ENCODE measurements around the gene SH3BP2. TPM values are rescaled to one million over a fixed set of nuclear protein-coding genes. Genes with fewer than 3 reads are reported as not detected.

Gene SH3BP2
- total RNA-seq, 1 experiment from 2014 or later, result 52.8 TPM

DNA sequence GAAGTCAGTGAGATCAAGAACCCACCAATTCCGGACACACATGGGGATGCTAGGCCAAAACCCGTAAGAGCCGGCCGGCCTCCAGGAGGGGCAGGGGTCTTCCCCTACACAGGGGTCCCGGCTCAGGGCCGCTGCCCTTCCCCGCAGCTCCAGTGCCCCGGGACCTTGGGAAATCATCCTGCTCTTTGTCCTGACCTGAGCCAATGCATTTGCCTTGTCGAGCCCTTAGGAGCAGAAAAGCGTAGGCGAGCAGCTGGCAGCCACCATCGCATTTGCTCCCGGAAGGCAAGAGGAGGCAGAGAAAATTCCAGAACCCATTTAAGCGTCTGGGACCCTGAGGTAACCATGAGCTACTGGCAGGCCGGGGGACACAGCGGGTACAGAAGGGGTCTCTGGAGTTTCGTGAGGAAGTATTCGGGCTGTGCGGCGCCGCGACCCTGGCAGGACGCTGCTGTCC is 29.3 kb upstream of the SH3BP2 start (continued):
- TF ChIP-seq, protein P1, sequence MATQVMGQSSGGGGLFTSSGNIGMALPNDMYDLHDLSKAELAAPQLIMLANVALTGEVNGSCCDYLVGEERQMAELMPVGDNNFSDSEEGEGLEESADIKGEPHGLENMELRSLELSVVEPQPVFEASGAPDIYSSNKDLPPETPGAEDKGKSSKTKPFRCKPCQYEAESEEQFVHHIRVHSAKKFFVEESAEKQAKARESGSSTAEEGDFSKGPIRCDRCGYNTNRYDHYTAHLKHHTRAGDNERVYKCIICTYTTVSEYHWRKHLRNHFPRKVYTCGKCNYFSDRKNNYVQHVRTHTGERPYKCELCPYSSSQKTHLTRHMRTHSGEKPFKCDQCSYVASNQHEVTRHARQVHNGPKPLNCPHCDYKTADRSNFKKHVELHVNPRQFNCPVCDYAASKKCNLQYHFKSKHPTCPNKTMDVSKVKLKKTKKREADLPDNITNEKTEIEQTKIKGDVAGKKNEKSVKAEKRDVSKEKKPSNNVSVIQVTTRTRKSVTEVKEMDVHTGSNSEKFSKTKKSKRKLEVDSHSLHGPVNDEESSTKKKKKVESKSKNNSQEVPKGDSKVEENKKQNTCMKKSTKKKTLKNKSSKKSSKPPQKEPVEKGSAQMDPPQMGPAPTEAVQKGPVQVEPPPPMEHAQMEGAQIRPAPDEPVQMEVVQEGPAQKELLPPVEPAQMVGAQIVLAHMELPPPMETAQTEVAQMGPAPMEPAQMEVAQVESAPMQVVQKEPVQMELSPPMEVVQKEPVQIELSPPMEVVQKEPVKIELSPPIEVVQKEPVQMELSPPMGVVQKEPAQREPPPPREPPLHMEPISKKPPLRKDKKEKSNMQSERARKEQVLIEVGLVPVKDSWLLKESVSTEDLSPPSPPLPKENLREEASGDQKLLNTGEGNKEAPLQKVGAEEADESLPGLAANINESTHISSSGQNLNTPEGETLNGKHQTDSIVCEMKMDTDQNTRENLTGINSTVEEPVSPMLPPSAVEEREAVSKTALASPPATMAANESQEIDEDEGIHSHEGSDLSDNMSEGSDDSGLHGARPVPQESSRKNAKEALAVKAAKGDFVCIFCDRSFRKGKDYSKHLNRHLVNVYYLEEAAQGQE (IDR thresholded peaks at IDR 0.05; ENCODE audit: low read depth), result no peak
- TF ChIP-seq EGR1 (IDR thresholded peaks at IDR 0.05; ENCODE audit: low read depth) (no peak), ELF1 (IDR thresholded peaks at IDR 0.05; ENCODE audit: borderline replicate concordance, low read depth) (no peak), POLR2A (IDR thresholded peaks at IDR 0.05; ENCODE audit: borderline replicate concordance, extremely low read depth, insufficient read depth, insufficient read length) (no peak), FOSL1 (IDR thresholded peaks at IDR 0.05; ENCODE audit: low read depth) (no peak), SRF (IDR thresholded peaks at IDR 0.05; ENCODE audit: low read depth) (no peak), TCF7L2 (IDR thresholded peaks at IDR 0.05; ENCODE audit: borderline replicate concordance, extremely low read depth, insufficient read depth, insufficient read length) (no peak), EZH2 (IDR thresholded peaks at IDR 0.05) (no peak), YY1 (IDR thresholded peaks at IDR 0.05; ENCODE audit: extremely low read depth, insufficient replicate concordance, low read depth, low read length) (no peak)

DNA sequence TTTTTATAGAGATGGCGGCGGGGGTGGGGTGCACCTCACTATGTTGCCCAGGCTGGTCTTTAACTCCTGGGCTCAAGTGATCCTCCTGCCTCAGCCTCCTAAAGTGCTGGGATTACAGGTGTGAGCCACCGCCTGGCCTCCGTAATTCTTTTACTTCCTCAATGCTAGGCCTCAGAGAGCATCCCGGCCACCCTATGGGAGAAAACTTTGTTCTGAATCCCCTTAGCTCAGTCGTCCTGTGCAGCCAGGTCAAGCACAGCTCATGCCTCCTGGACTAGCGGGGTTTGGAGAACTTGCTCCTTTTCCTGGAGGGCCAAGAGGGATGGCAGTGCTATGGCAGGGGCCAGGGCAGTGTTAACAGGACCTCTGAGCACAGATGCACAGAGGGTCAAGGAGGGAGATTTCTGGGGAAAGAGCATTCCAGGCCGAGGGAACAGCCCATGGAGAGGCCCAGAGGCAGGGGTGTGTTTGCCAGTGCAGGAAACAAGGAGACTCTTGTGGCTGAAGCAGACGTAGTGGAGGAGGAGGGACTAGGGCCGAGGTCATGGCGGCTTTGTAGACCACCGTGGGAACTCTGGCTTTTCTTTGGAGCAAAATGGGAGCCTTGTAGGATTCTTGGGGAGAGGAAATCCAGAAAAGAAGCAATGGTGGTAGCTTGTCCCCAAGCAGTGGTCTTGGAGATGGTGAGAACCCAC is 26.9 kb upstream of the SH3BP2 start:
- no peaks in the 10 kb centered on the region for H3K27me3 ChIP-seq (ENCODE audit: insufficient read depth, low read length)
- no peak overlapping the region for H2AFZ ChIP-seq (ENCODE audit: low read depth, low read length, poor library complexity, severe bottlenecking)
- no peaks in the 10 kb centered on the region for H3K36me3 ChIP-seq (ENCODE audit: control insufficient read depth in 1 of 2, insufficient read depth in 2 of 2, low read length in 2 of 2)
- H3K9ac ChIP-seq (ENCODE audit: low read length), result no peak overlapping the region
- no peaks in the 10 kb centered on the region for H4K20me1 ChIP-seq (ENCODE audit: insufficient read depth)
- DNase-seq (ENCODE audit: low read depth, low spot score) (no peak), ATAC-seq (no peak)
- no peak overlapping the region for H3K27ac ChIP-seq (ENCODE audit: low read depth, low read length)
- BruUV-seq (replicated peaks), result no TSS peak
- H3K4me3 ChIP-seq (replicated peaks in 1 of 2; ENCODE audit: low read depth in 1 of 2, low read length in 2 of 2), result no peak overlapping the region
- H3K4me2 ChIP-seq (ENCODE audit: low read length), result no peak overlapping the region
- no peaks in the 10 kb centered on the region for H3K9me2 ChIP-seq (ENCODE audit: insufficient read depth)
- no peaks in the 10 kb centered on the region for H3K79me2 ChIP-seq (ENCODE audit: insufficient read depth, low read length)
- ChIA-PET CTCF (no interaction called here), RAD21 (ENCODE audit: low non-redundant PET in 1 of 2, low total read pairs in 2 of 2, uncharacterized antibody in 2 of 2, unreplicated experiment in 2 of 2) (no interaction called here), POLR2A (no interaction called here)
- intact Hi-C loops (cut with micrococcal nuclease), result loop anchor here (2.0 kb wide), 2 partner anchors 169 to 271 kb away; no protein-coding TSS in a partner anchor
- H3K9me3 ChIP-seq (ENCODE audit: control insufficient read depth in 1 of 2, insufficient read depth in 1 of 2, low read depth in 1 of 2, low read length in 2 of 2), result no peaks in the 10 kb centered on the region
- TF ChIP-seq EZH2phosphoT487 (IDR thresholded peaks at IDR 0.05; ENCODE audit: borderline replicate concordance), result no peak
- no peak for TF ChIP-seq SP1 (IDR thresholded peaks at IDR 0.05; ENCODE audit: low read depth)
- no peak for TF ChIP-seq RAD21 (IDR thresholded peaks at IDR 0.05; ENCODE audit: low read depth)
- TF ChIP-seq POLR2A (IDR thresholded peaks at IDR 0.05; ENCODE audit: borderline replicate concordance, extremely low read depth, insufficient read depth, insufficient read length), result no peak
- no peak for TF ChIP-seq JUND (IDR thresholded peaks at IDR 0.05)
- TF ChIP-seq EZH2 (IDR thresholded peaks at IDR 0.05), result no peak
- TF ChIP-seq, protein P2, sequence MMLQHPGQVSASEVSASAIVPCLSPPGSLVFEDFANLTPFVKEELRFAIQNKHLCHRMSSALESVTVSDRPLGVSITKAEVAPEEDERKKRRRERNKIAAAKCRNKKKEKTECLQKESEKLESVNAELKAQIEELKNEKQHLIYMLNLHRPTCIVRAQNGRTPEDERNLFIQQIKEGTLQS (IDR thresholded peaks at IDR 0.05), result no peak
- no peak for TF ChIP-seq SIN3A (IDR thresholded peaks at IDR 0.05; ENCODE audit: low read depth)
- no peak for TF ChIP-seq TCF7L2 (IDR thresholded peaks at IDR 0.05; ENCODE audit: borderline replicate concordance, extremely low read depth, insufficient read depth, insufficient read length)
- no peak for TF ChIP-seq POLR2AphosphoS5 (IDR thresholded peaks at IDR 0.05; ENCODE audit: low read depth, low read length)
- TF ChIP-seq ELF1 (IDR thresholded peaks at IDR 0.05; ENCODE audit: borderline replicate concordance, low read depth), result no peak
- TF ChIP-seq FOSL1 (IDR thresholded peaks at IDR 0.05; ENCODE audit: low read depth), result no peak
- no peak for TF ChIP-seq EGR1 (IDR thresholded peaks at IDR 0.05; ENCODE audit: low read depth)
- TF ChIP-seq YY1 (IDR thresholded peaks at IDR 0.05; ENCODE audit: extremely low read depth, insufficient replicate concordance, low read depth, low read length), result no peak
- TF ChIP-seq CEBPB (IDR thresholded peaks at IDR 0.05; ENCODE audit: low read depth), result no peak
- TF ChIP-seq, protein P1 (IDR thresholded peaks at IDR 0.05; ENCODE audit: low read depth), result no peak
- peaks cover 7 to 23% of the 10 kb centered on the region in 2 experiments for H3K4me1 ChIP-seq (ENCODE audit: control insufficient read depth in 1 of 2, insufficient read depth in 2 of 2, low read length in 2 of 2)
